ENCODE results near the gene GSS. TPM values are rescaled to one million over a fixed set of nuclear protein-coding genes. Genes with fewer than 3 reads are reported as not detected.

Gene GSS
- total and polyA plus RNA-seq, 9 donors, result 26.1 to 34.0 (median 29.5) TPM

DNA sequence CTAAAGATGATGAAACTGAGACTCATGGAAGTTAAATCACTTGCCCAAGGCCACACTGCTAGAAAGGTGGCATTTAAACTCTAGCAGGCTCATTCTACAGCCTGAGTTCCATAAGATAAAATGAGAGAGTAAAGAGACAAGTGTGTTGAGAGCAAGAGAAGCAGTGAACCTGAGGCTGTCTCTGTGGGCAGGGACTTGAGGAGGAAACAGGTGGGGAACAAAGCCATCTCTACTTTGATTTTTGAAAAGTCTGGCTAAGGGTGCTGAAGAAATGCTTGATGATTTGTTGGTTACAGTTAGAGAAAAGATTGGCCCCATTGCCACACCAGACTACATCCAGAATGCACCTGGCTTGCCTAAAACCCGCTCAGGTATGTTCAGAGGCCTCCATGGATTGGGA is 29.0 kb downstream of the GSS start:
- H3K27me3 ChIP-seq (ENCODE audit: control insufficient read depth, insufficient read depth, low read length), result no peaks in the 10 kb centered on the region
- H3K4me1 ChIP-seq (ENCODE audit: control insufficient read depth, insufficient read depth, low read length), result no peaks in the 10 kb centered on the region
- H3K4me3 ChIP-seq (ENCODE audit: low read length), result no peak overlapping the region
- whole genome bisulfite sequencing (ENCODE audit: insufficient coverage), result no CpG with 5 or more reads among the region's 1 CpG
- H3K27ac ChIP-seq (ENCODE audit: low read length), result no peak overlapping the region
- peaks cover 4% of the 10 kb centered on the region for H3K9me3 ChIP-seq (replicated peaks; ENCODE audit: control insufficient read depth, low read depth, low read length)
- peaks cover 76% of the 10 kb centered on the region for H3K36me3 ChIP-seq (ENCODE audit: control insufficient read depth, insufficient read depth, low read length)
- DNase-seq, result no peak

DNA sequence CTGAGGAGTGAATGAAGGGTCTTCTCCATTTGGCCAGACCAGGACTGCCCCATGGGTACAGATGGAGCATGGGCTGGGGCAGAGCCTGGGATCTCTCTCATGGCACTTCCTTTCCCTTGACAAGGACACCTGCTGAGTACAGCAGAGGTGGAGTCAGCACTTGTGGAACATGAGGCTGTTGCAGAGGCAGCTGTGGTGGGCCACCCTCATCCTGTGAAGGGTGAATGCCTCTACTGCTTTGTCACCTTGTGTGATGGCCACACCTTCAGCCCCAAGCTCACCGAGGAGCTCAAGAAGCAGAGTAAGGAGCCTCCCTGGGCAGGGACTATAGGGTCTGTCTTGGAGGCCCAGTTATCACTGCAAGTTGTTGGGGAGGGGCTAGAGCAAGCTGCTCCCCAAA is 29.6 kb downstream of the GSS start:
- H3K36me3 ChIP-seq (ENCODE audit: control insufficient read depth, insufficient read depth, low read length), result peaks cover 75% of the 10 kb centered on the region
- H3K4me1 ChIP-seq (ENCODE audit: control insufficient read depth, insufficient read depth, low read length), result no peaks in the 10 kb centered on the region
- no peak overlapping the region for H3K27ac ChIP-seq (ENCODE audit: low read length)
- no peak for DNase-seq
- no CpG with 5 or more reads among the region's 1 CpG for WGBS (ENCODE audit: insufficient coverage)
- no peak overlapping the region for H3K4me3 ChIP-seq (ENCODE audit: low read length)
- peaks cover 4% of the 10 kb centered on the region for H3K9me3 ChIP-seq (replicated peaks; ENCODE audit: control insufficient read depth, low read depth, low read length)
- no peaks in the 10 kb centered on the region for H3K27me3 ChIP-seq (ENCODE audit: control insufficient read depth, insufficient read depth, low read length)

- H3K36me3 ChIP-seq (ENCODE audit: control insufficient read depth, insufficient read depth, low read length), result peaks cover 76% of the 10 kb centered on the region
- H3K9me3 ChIP-seq (replicated peaks; ENCODE audit: control insufficient read depth, low read depth, low read length), result peaks cover 4% of the 10 kb centered on the region
- no peak for DNase-seq
- no peaks in the 10 kb centered on the region for H3K4me1 ChIP-seq (ENCODE audit: control insufficient read depth, insufficient read depth, low read length)
- no peak overlapping the region for H3K4me3 ChIP-seq (ENCODE audit: low read length)
- H3K27ac ChIP-seq (ENCODE audit: low read length), result no peak overlapping the region
- no peaks in the 10 kb centered on the region for H3K27me3 ChIP-seq (ENCODE audit: control insufficient read depth, insufficient read depth, low read length)
- 80% methylated on average over 1 of the region's 3 CpGs for WGBS (ENCODE audit: insufficient coverage)
Measured at GRCh38 chr20:34925341-34925740, 30.3 kb downstream of the GSS start.

- Histone ChIP-seq H3K27me3 (ENCODE audit: control insufficient read depth, insufficient read depth, low read length) (no peaks in the 10 kb centered on the region), H3K27ac (ENCODE audit: low read length) (no peak overlapping the region), H3K9me3 (replicated peaks; ENCODE audit: control insufficient read depth, low read depth, low read length) (peaks cover 4% of the 10 kb centered on the region), H3K4me1 (ENCODE audit: control insufficient read depth, insufficient read depth, low read length) (no peaks in the 10 kb centered on the region), H3K4me3 (ENCODE audit: low read length) (no peak overlapping the region), H3K36me3 (ENCODE audit: control insufficient read depth, insufficient read depth, low read length) (peaks cover 67% of the 10 kb centered on the region)
- no CpG with 5 or more reads among the region's 2 CpGs for WGBS (ENCODE audit: insufficient coverage)
- DNase-seq, result no peak
Measured at GRCh38 chr20:34923414-34923813, 32.2 kb downstream of the GSS start.

- WGBS (ENCODE audit: insufficient coverage), result no CpG with 5 or more reads among the region's 5 CpGs
- Histone ChIP-seq H3K4me1 (ENCODE audit: control insufficient read depth, insufficient read depth, low read length) (no peaks in the 10 kb centered on the region), H3K9me3 (replicated peaks; ENCODE audit: control insufficient read depth, low read depth, low read length) (peaks cover 4% of the 10 kb centered on the region), H3K4me3 (ENCODE audit: low read length) (no peak overlapping the region), H3K27me3 (ENCODE audit: control insufficient read depth, insufficient read depth, low read length) (no peaks in the 10 kb centered on the region), H3K27ac (ENCODE audit: low read length) (no peak overlapping the region), H3K36me3 (ENCODE audit: control insufficient read depth, insufficient read depth, low read length) (peaks cover 62% of the 10 kb centered on the region)
- no peak for DNase-seq
Measured at GRCh38 chr20:34922654-34923381, 32.8 kb downstream of the GSS start.

GRCh38 chr20:34921436-34921835 is 34.2 kb downstream of the GSS start:
- H3K27me3 ChIP-seq (ENCODE audit: control insufficient read depth, insufficient read depth, low read length), result no peaks in the 10 kb centered on the region
- H3K36me3 ChIP-seq (ENCODE audit: control insufficient read depth, insufficient read depth, low read length), result peaks cover 48% of the 10 kb centered on the region
- WGBS (ENCODE audit: insufficient coverage), result 80% methylated on average over 1 of the region's 3 CpGs

GRCh38 chr20:34920055-34920454 is 35.6 kb downstream of the GSS start:
- H3K4me3 ChIP-seq (ENCODE audit: low read length), result no peak overlapping the region
- DNase-seq, result no peak
- no peaks in the 10 kb centered on the region for H3K27me3 ChIP-seq (ENCODE audit: control insufficient read depth, insufficient read depth, low read length)
- no peak overlapping the region for H3K27ac ChIP-seq (ENCODE audit: low read length)
- H3K9me3 ChIP-seq (replicated peaks; ENCODE audit: control insufficient read depth, low read depth, low read length), result peaks cover 4% of the 10 kb centered on the region
- peaks cover 37% of the 10 kb centered on the region for H3K36me3 ChIP-seq (ENCODE audit: control insufficient read depth, insufficient read depth, low read length)
- H3K4me1 ChIP-seq (ENCODE audit: control insufficient read depth, insufficient read depth, low read length), result no peaks in the 10 kb centered on the region

More at GRCh38 chr20:34921436-34921835, 34.2 kb downstream of the GSS start:
- no peaks in the 10 kb centered on the region for H3K4me1 ChIP-seq (ENCODE audit: control insufficient read depth, insufficient read depth, low read length)
- peaks cover 4% of the 10 kb centered on the region for H3K9me3 ChIP-seq (replicated peaks; ENCODE audit: control insufficient read depth, low read depth, low read length)
- no peak overlapping the region for H3K27ac ChIP-seq (ENCODE audit: low read length)
- H3K4me3 ChIP-seq (ENCODE audit: low read length), result no peak overlapping the region
- DNase-seq, result no peak

GRCh38 chr20:34916774-34917354 is 38.7 kb downstream of the GSS start:
- no peak overlapping the region for H3K27ac ChIP-seq (ENCODE audit: low read length)
- no peaks in the 10 kb centered on the region for H3K9me3 ChIP-seq (replicated peaks; ENCODE audit: control insufficient read depth, low read depth, low read length)
- DNase-seq, result no peak
- H3K4me3 ChIP-seq (ENCODE audit: low read length), result no peak overlapping the region
- peaks cover 38% of the 10 kb centered on the region for H3K36me3 ChIP-seq (ENCODE audit: control insufficient read depth, insufficient read depth, low read length)
- H3K4me1 ChIP-seq (ENCODE audit: control insufficient read depth, insufficient read depth, low read length), result no peaks in the 10 kb centered on the region
- no peaks in the 10 kb centered on the region for H3K27me3 ChIP-seq (ENCODE audit: control insufficient read depth, insufficient read depth, low read length)
- 40% methylated on average over 2 of the region's 2 CpGs for WGBS (ENCODE audit: insufficient coverage)

GRCh38 chr20:34915749-34916455 is 39.7 kb downstream of the GSS start:
- no peaks in the 10 kb centered on the region for H3K27me3 ChIP-seq (ENCODE audit: control insufficient read depth, insufficient read depth, low read length)
- DNase-seq, result no peak
- no peak overlapping the region for H3K4me3 ChIP-seq (ENCODE audit: low read length)
- no CpG with 5 or more reads among the region's 4 CpGs for WGBS (ENCODE audit: insufficient coverage)
- no peak overlapping the region for H3K27ac ChIP-seq (ENCODE audit: low read length)
- no peaks in the 10 kb centered on the region for H3K4me1 ChIP-seq (ENCODE audit: control insufficient read depth, insufficient read depth, low read length)
- H3K36me3 ChIP-seq (ENCODE audit: control insufficient read depth, insufficient read depth, low read length), result peaks cover 28% of the 10 kb centered on the region
- H3K9me3 ChIP-seq (replicated peaks; ENCODE audit: control insufficient read depth, low read depth, low read length), result no peaks in the 10 kb centered on the region

DNA sequence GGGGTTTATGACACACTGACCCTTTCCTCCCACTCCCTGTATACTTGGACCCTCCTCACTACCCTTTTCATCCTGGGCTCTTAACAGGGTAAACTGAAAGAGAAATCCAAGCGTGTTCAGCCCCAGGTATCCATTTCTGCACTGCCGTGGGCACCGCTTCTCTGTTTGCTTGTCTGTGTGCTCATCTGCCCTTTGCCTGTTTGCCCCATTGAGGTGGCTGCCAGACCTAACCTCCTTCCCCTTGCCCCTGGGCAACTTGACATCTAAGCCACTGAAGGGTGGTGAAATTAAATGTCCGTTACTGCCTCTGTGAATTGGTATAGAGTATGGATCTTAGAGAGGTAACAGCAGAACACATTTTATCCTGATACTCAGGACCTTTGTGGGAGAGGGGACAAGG is 40.5 kb downstream of the GSS start:
- Histone ChIP-seq H3K27me3 (ENCODE audit: control insufficient read depth, insufficient read depth, low read length) (no peaks in the 10 kb centered on the region), H3K4me3 (ENCODE audit: low read length) (no peak overlapping the region), H3K27ac (ENCODE audit: low read length) (no peak overlapping the region), H3K4me1 (ENCODE audit: control insufficient read depth, insufficient read depth, low read length) (no peaks in the 10 kb centered on the region), H3K9me3 (replicated peaks; ENCODE audit: control insufficient read depth, low read depth, low read length) (no peaks in the 10 kb centered on the region), H3K36me3 (ENCODE audit: control insufficient read depth, insufficient read depth, low read length) (peaks cover 21% of the 10 kb centered on the region)
- 100% methylated on average over 3 of the region's 4 CpGs for WGBS (ENCODE audit: insufficient coverage)
- DNase-seq, result no peak

All from muscle of leg (tissue), 11 donors.